GM21717 (cell line): ENCODE results near the gene SLC15A1.
A peak's percentile ranks its signal among the peaks of the same experiment; 100 is the strongest.

Experiments
- ATAC-seq: cut with Tn5 transposase; IDR thresholded peaks from one replicate; pipeline ENCODE4 v1.9.1; 2021; ENCODE audit warnings: mild to moderate bottlenecking, moderate library complexity; ENCODE audit not compliant: unreplicated experiment

The SLC15A1 gene

GRCh38 chr13:98710521-98710920 is 42.0 kb downstream of the SLC15A1 start:
- no peak for ATAC-seq

- ATAC-seq: peak; percentile 76
Measured at GRCh38 chr13:98707281-98707999, 45.0 kb downstream of the SLC15A1 start.

GRCh38 chr13:98706446-98707110 is 45.9 kb downstream of the SLC15A1 start:
- no peak for ATAC-seq

GRCh38 chr13:98697791-98698190 is 54.7 kb downstream of the SLC15A1 start:
- ATAC-seq: no peak

GRCh38 chr13:98693756-98694155 is 58.7 kb downstream of the SLC15A1 start:
- no peak for ATAC-seq

GRCh38 chr13:98691360-98691759 is 61.1 kb downstream of the SLC15A1 start:
- ATAC-seq: no peak

GRCh38 chr13:98690348-98691022 is 62.0 kb downstream of the SLC15A1 start:
- no peak for ATAC-seq

- no peak for ATAC-seq
Measured at GRCh38 chr13:98689347-98689968, 63.0 kb downstream of the SLC15A1 start.

GRCh38 chr13:98688373-98688772 is 64.1 kb downstream of the SLC15A1 start:
- no peak for ATAC-seq

- ATAC-seq: no peak
Measured at GRCh38 chr13:98687319-98687718, 65.2 kb downstream of the SLC15A1 start.

GRCh38 chr13:98686270-98686669 is 66.2 kb downstream of the SLC15A1 start:
- no peak for ATAC-seq

GRCh38 chr13:98685146-98685545 is 67.3 kb downstream of the SLC15A1 start:
- ATAC-seq: no peak

GRCh38 chr13:98681049-98681448 is 71.4 kb downstream of the SLC15A1 start:
- ATAC-seq: no peak

- ATAC-seq: no peak
Measured at GRCh38 chr13:98678741-98679140, 73.7 kb downstream of the SLC15A1 start.

- no peak for ATAC-seq
Measured at GRCh38 chr13:98677398-98677797, 75.1 kb downstream of the SLC15A1 start.

GRCh38 chr13:98676239-98676638 is 76.2 kb downstream of the SLC15A1 start:
- ATAC-seq: no peak

GRCh38 chr13:98675837-98676236 is 76.6 kb downstream of the SLC15A1 start:
- no peak for ATAC-seq

GRCh38 chr13:98675066-98675465 is 77.4 kb downstream of the SLC15A1 start:
- ATAC-seq: no peak

- peak; percentile 72 for ATAC-seq
Measured at GRCh38 chr13:98672947-98673613, 79.4 kb downstream of the SLC15A1 start.

- ATAC-seq: no peak
Measured at GRCh38 chr13:98668155-98668554, 84.3 kb downstream of the SLC15A1 start.

- no peak for ATAC-seq
Measured at GRCh38 chr13:98665638-98665995, 86.9 kb downstream of the SLC15A1 start.
